HepG2 (cell line): ENCODE measurements around the gene NDUFS7. TPM values are rescaled to one million over a fixed set of nuclear protein-coding genes. Genes with fewer than 3 reads are reported as not detected.

Experiments
- EED ChIP-seq: sonication (generic); formaldehyde crosslinking; IDR thresholded peaks from 2 replicates; pipeline ENCODE4 v1.5.0; 2020; ENCODE audit warnings: mild to moderate bottlenecking, missing genetic modification reagents
- GFI1 ChIP-seq: sonication (generic); formaldehyde crosslinking; IDR thresholded peaks from 2 replicates; pipeline ENCODE4 v1.5.0; 2020; ENCODE audit warnings: missing genetic modification reagents, mild to moderate bottlenecking, borderline replicate concordance
- KMT2B ChIP-seq: IDR thresholded peaks from 2 replicates; pipeline ENCODE4 v1.6.1; 2016; ENCODE audit warnings: missing genetic modification reagents, missing compliant biosample characterization
- NR1H2 ChIP-seq: sonication (generic); formaldehyde crosslinking; IDR thresholded peaks from 2 replicates; pipeline ENCODE4 v1.8.1; 2022; ENCODE audit warnings: low read depth, missing genetic modification reagents, borderline replicate concordance
- RARA ChIP-seq: IDR thresholded peaks from 2 replicates; pipeline ENCODE4 v1.6.1; 2016; ENCODE audit warnings: missing genetic modification reagents, missing compliant biosample characterization
- ZBTB21 ChIP-seq: sonication (generic); formaldehyde crosslinking; IDR thresholded peaks from 2 replicates; pipeline ENCODE4 v1.4.0; 2020; ENCODE audit warnings: missing genetic modification reagents
- ZBTB40 ChIP-seq, 2 experiments: fragments of 450-650 bp in 1 of 2; sonication (generic) in 1 of 2; formaldehyde crosslinking in 1 of 2; IDR thresholded peaks; 2 replicates each; pipeline versions ENCODE4 v1.6.1 to v1.8.0; 2016 to 2022; ENCODE audit warnings: antibody characterized with exemption in 1 of 2, mild to moderate bottlenecking in 1 of 2, missing genetic modification reagents in 1 of 2
- ZNF12 ChIP-seq: sonication (generic); formaldehyde crosslinking; IDR thresholded peaks from 2 replicates; pipeline ENCODE4 v1.5.0; 2020; ENCODE audit warnings: missing genetic modification reagents
- ZNF446 ChIP-seq: sonication (generic); formaldehyde crosslinking; IDR thresholded peaks from 2 replicates; pipeline ENCODE4 v1.5.0; 2020; ENCODE audit warnings: mild to moderate bottlenecking, missing genetic modification reagents
- ZNF646 ChIP-seq: sonication (generic); formaldehyde crosslinking; IDR thresholded peaks from 2 replicates; pipeline ENCODE4 v1.9.0; 2021; ENCODE audit warnings: mild to moderate bottlenecking, missing genetic modification reagents
- polyA plus RNA-seq, 8 experiments: library from polyadenylated mRNA; depleted of rRNA in 3 of 8; stranded (reverse) in 7 of 8; unstranded in 1 of 8; fragments of >200 nt; fragmentation: Illumina TruSeq in 4 of 8; extraction: Trizol in 4 of 8; gene quantifications; 2 replicates each; pipeline versions ENCODE4 v1.2.1 to v1.2.3, GENCODE V29; 2011 to 2016; ENCODE audit warnings: low read depth in 4 of 8, missing spikeins in 1 of 8, mixed read lengths in 1 of 8; ENCODE audit not compliant: insufficient read depth in 1 of 8
- total RNA-seq, 5 experiments: library from RNA; depleted of rRNA; stranded (reverse); fragments of >200 nt; fragmentation: Illumina TruSeq; extraction: Trizol; gene quantifications; 2 replicates each; pipeline ENCODE4 v1.2.3, GENCODE V29; 2016; ENCODE audit warnings: low read depth in 1 of 5

Gene NDUFS7
- total and polyA plus RNA-seq, 2 of the 13 experiments (the other 11 are each of a cell fraction or from before 2014, with no cell fraction given), result 34.3 to 66.9 TPM

GRCh38 chr19:1438035-1438932 lies 54.6 kb downstream of the NDUFS7 start, which contains the start of gene RPS15 (continued):
- TF ChIP-seq ZNF646 (CRISPR knock-in tag) (no peak), NR1H2 (CRISPR knock-in tag) (peak; percentile 97), GFI1 (CRISPR knock-in tag) (peak; percentile 82; the same call in 1 of the 2 replicates), ZNF446 (peak; percentile 73; the same call in 1 of the 2 replicates), ZBTB40 (IDR thresholded peaks at IDR 0.05) (no peak), ZBTB40 (CRISPR knock-in tag; IDR thresholded peaks at IDR 0.05) (peak; percentile 76; the same call in 1 of the 2 replicates), ZBTB21 (CRISPR knock-in tag) (0 out of 2 replicates have a peak, but pooled peaks have one; percentile 23), ZNF12 (peak; percentile 64), EED (CRISPR knock-in tag) (peak; percentile 93), RARA (CRISPR knock-in tag) (peak; percentile 58; the same call in 1 of the 2 replicates), KMT2B (CRISPR knock-in tag) (peak; percentile 82)
